Epithelial cell of esophagus (primary cell): Measurements from ENCODE around the gene GFRAL.

Experiments
- DNase-seq: peaks from one replicate; pipeline ENCODE4 v3.0.0; 2010; ENCODE audit warnings: low read depth
- H3K4me3 ChIP-seq: 2 replicates; pipeline ENCODE4 v1.5.1; 2011; ENCODE audit warnings: mild to moderate bottlenecking, low read length, control low read depth
- TF ChIP-seq, protein P1 (sequence below): IDR thresholded peaks from 2 replicates; pipeline ENCODE4 v1.5.1; 2011; ENCODE audit warnings: low read depth, mild to moderate bottlenecking, low read length, control low read depth, inconsistent platforms; ENCODE audit not compliant: insufficient read depth; ENCODE audit errors: missing control alignments

Gene GFRAL

DNA sequence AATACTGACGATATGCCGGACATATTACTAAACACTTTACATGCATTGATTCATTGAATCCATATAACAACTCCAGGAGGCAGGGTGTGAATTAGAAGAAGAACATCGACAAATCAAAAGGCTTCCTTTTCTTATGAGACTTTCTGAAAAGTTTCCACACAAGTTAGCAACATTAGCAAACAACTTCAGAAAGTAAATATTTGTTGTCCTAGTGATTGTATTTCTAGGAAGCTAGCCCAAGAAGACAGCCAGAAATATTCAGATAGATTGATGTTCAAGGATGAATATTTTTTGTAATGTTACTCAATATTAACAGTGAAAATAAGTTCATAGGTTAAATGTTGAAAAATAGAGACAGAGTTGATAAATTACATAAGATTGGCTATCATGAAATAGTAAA lies 120.6 kb downstream of the GFRAL start:
- DNase-seq: no peak
- H3K4me3 ChIP-seq: no peak overlapping the region
- TF ChIP-seq, protein P1, sequence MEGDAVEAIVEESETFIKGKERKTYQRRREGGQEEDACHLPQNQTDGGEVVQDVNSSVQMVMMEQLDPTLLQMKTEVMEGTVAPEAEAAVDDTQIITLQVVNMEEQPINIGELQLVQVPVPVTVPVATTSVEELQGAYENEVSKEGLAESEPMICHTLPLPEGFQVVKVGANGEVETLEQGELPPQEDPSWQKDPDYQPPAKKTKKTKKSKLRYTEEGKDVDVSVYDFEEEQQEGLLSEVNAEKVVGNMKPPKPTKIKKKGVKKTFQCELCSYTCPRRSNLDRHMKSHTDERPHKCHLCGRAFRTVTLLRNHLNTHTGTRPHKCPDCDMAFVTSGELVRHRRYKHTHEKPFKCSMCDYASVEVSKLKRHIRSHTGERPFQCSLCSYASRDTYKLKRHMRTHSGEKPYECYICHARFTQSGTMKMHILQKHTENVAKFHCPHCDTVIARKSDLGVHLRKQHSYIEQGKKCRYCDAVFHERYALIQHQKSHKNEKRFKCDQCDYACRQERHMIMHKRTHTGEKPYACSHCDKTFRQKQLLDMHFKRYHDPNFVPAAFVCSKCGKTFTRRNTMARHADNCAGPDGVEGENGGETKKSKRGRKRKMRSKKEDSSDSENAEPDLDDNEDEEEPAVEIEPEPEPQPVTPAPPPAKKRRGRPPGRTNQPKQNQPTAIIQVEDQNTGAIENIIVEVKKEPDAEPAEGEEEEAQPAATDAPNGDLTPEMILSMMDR: no peak

DNA sequence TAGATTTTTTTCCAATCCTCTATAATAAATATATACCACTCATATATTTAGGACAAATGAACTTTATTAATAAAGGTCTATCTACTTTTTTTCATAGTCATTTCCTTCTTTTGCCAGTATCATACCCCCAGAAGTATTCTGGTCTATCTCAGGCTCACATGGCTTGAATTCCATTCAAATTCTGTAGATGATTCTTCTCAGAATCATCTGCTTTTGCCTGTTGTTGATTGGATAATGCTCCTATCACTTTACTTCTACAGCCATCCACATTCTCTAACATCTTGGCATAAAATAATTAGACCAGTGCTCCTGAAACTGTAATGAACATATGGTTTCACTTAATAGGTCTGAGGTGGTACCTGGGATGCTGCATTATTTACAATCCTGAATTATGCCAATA lies 121.2 kb downstream of the GFRAL start:
- TF ChIP-seq, protein P1: no peak
- no peak overlapping the region for H3K4me3 ChIP-seq
- DNase-seq: no peak

DNA sequence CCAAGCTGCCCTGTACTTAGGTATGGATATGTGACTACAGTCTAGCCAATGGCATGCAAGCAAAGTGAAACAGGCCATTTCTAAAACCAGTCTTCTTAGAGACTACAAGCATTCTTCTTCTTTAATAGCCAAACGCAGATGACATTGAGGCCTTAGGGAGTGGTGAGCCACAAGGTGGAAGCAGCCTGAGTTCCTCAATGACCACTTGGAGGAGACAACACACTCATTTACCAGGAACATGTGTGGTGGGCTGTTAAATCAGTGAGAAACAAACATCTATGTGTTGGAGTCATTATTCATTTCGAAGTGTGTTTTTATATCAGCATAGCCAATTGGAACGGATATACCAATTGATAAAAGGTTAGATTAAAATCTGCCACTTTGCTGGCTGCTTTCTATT lies 122.0 kb downstream of the GFRAL start:
- no peak overlapping the region for H3K4me3 ChIP-seq
- TF ChIP-seq, protein P1: no peak
- DNase-seq: no peak

DNA sequence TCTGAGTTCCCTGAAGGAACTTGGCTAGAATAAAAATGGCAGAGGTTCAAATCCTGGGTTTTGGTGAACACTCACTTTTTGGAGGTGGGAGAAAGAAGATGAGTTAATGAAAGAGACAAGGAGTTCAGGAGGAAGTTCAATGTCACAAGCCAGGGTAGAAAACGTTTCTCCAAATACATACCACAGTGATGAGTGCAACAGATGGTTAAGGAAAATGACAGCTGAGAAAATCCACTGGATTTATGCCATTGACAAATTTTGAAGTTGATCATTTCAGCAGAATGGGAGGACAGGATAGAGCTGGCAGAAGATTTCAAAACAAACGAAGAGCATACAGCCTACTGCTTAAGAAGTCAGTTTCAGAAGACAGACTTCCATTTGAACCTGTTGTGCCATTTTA lies 122.7 kb downstream of the GFRAL start:
- no peak overlapping the region for H3K4me3 ChIP-seq
- DNase-seq: no peak
- TF ChIP-seq, protein P1: no peak
